GM19455 (cell line): Measurements from ENCODE around the gene SLC16A3.

Experiments
- ATAC-seq: cut with Tn5 transposase; IDR thresholded peaks from one replicate; pipeline ENCODE4 v1.9.1; 2021; ENCODE audit not compliant: unreplicated experiment

SLC16A3 gene

DNA sequence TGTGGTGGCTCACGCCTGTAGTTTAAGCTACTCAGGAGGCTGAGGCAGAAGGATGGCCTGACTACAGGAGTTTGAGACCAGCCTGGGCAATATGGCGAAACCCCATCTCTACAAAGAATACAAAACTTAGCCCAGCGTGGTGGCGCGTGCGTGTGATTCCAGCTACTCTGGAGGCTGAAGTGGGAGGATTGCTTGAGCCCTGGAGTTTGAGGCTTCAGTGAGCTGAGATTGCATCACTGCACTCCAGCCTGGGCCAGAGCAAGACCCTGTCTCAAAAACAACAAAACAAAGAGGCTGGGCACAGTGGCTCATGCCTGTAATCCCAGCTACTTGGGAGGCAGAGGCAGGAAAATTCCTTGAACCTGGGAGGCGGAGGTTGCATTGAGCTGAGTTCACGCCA, 51.7 kb downstream of the SLC16A3 start:
- no peak for ATAC-seq

DNA sequence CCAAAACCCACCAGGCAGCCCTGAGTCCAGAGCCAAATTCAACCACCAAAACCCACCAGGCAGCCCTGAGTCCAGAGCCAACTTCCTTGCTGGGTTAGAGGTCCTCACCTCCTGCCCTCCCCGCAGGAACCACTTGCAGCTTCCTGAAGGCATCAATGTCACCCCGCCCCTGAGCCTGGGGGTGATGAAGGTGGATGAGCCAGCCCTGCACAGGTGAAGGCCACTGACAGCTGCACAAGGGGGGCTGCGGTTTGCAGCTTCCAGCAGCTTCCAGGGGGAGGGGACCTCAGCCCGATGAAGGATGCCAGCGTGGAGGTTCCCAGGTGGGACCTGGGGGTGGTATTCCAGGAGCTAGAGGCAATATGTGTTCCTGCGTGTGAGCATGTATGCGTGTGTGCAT, 52.2 kb downstream of the SLC16A3 start:
- no peak for ATAC-seq

- no peak for ATAC-seq
Measured at GRCh38 chr17:82281502-82282238, 52.8 kb downstream of the SLC16A3 start.

GRCh38 chr17:82282239-82283207, 53.7 kb downstream of the SLC16A3 start:
- ATAC-seq = no peak

DNA sequence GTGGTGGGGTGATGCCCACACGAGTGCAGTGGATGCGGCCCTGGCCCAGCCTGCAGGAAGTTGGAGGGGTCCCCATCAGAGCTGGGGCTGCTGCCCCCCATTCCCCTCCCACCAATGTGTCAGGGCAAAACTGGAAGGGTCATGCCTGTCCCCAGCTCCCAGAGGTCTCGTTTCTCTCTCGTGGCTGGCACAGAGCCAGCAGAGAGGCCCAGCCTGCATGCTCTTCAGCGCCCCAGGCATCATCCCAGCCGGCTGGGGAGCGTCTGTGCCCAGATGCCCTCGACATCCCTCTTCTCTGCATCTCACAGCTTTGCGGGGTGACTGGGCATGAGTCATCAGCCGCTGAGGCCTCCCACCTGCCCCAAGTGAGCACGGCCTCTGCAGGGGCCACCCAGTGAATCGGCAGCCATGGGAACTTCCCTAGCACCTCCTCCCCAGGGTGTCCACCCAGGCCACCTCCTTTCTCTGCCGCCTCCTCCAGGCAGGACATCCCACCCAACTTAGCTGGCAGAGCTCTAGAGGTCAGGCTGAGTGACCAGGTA, 54.4 kb downstream of the SLC16A3 start:
- no peak for ATAC-seq

DNA sequence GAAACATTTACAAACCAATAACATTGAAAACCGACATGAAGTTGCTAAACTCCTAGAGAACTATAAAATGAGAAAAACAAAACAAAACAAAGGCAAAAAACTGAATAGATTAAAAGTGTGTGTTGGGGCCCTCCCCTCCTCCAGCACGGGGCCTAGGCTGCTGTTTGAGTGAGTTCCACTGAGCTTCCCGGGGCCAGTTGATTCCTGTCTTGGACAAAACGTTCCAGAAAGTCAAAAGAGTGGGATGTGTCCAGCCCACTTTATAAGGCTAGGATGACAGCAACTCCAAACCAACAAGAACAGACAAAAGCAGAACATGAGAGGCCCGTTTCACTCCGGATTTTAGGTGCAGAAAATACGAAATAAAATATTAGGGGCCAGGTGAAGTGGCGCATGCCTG, 56.3 kb downstream of the SLC16A3 start:
- no peak for ATAC-seq

GRCh38 chr17:82287013-82287867, 58.4 kb downstream of the SLC16A3 start:
- no peak for ATAC-seq

DNA sequence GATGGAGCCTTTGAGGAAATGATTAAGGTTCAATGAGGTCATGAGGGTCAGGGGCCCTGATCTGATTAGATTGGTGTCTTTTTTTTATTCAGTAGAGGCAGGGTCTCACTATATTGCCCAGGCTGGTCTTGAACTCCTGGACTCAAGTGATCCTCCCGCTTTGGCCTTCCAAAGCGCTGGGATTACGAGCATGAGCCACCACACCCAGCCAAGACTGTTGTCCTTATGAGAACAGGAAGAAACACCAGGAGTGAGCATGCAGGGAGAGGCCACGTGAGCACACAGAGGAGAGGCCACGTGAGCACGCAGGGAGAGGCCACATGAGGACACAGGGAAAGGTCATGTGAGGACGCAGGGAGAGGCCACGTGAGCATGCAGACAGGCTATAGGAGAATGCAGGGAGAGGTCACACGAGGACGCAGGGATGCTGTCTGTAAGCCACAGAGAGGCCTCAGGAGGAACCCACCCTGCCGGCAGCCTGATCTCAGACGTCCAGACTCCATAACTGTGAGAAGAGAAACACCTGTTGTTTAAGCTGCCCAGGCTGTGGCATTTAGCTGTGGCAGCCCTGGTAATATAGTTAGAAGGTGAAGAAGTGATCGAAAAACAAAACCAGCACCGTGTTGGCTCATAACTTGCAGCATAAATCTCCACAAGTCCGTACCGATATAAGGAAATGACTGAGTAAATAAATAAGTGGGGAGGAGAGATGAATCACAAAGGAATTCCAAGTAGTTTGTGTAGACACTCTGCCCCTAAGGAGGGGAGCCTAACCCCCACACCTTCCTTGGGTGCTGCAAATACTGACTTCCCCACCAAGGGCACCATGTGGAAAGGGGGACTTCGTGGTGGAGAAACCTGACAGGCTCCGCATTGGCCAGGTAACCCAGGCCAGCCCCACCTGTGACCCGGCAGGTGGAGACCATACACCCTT, 59.3 kb downstream of the SLC16A3 start:
- no peak for ATAC-seq
